Superior temporal gyrus (tissue), 1 donor: Measurements from ENCODE around the gene ACE.
"Not testable (repeated sequence)": the region's sequence is repeated elsewhere in the genome, so short reads cannot be mapped to it uniquely, and the experiment has no call there.

Experiments
- DNase-seq: peaks from one replicate; pipeline ENCODE4 v3.0.0-alpha.2; 2016; ENCODE audit errors: extremely low spot score

The ACE gene

GRCh38 chr17:63444457-63444856 lies 32.4 kb upstream of the ACE start:
- DNase-seq = no peak

GRCh38 chr17:63445065-63445464 lies 31.8 kb upstream of the ACE start:
- DNase-seq = no peak

- no peak for DNase-seq
These were observed 31.3 kb upstream of the ACE start for GRCh38 chr17:63445571-63445953.

GRCh38 chr17:63445954-63446752 lies 30.7 kb upstream of the ACE start, which contains the start of gene CYB561:
Gene CYB561, minus strand, starts transcription at chr17:63446306. Its CDS starts 8,759 bp downstream, at chr17:63437547.
- DNase-seq = no peak

GRCh38 chr17:63446753-63447470 lies 29.9 kb upstream of the ACE start:
- no peak for DNase-seq

GRCh38 chr17:63447471-63448009 lies 29.3 kb upstream of the ACE start:
- no peak for DNase-seq

GRCh38 chr17:63448655-63449054 lies 28.2 kb upstream of the ACE start:
- no peak for DNase-seq

- no peak for DNase-seq
These were observed 26.3 kb upstream of the ACE start for GRCh38 chr17:63450551-63450950.

GRCh38 chr17:63451150-63451549 lies 25.7 kb upstream of the ACE start:
- DNase-seq = no peak

GRCh38 chr17:63452046-63452961 lies 24.6 kb upstream of the ACE start:
- no peak for DNase-seq

GRCh38 chr17:63452962-63453551 lies 23.8 kb upstream of the ACE start:
- DNase-seq = no peak

GRCh38 chr17:63454357-63454756 lies 22.5 kb upstream of the ACE start:
- not testable (repeated sequence) for DNase-seq

GRCh38 chr17:63454915-63455314 lies 21.9 kb upstream of the ACE start:
- no peak for DNase-seq

- no peak for DNase-seq
These were observed 21.4 kb upstream of the ACE start for GRCh38 chr17:63455417-63455816.

- DNase-seq = no peak
These were observed 18.4 kb upstream of the ACE start for GRCh38 chr17:63458478-63458877.

GRCh38 chr17:63460018-63460417 lies 16.8 kb upstream of the ACE start:
- no peak for DNase-seq

- DNase-seq = no peak
These were observed 13.1 kb upstream of the ACE start for GRCh38 chr17:63463771-63464170.

- DNase-seq = no peak
These were observed 12.1 kb upstream of the ACE start for GRCh38 chr17:63464691-63465236.

- DNase-seq = not testable (repeated sequence)
These were observed 8.8 kb upstream of the ACE start for GRCh38 chr17:63468099-63468498.

GRCh38 chr17:63474174-63474573 lies 2.7 kb upstream of the ACE start:
- no peak for DNase-seq
